Adrenal gland (tissue), 5 donors: Measurements from ENCODE around the gene C20orf202.

Source experiments
- POLR2A ChIP-seq, 2 donors: fragments of 450-650 bp; IDR thresholded peaks; one replicate each; pipeline ENCODE4 v1.6.1; 2017; ENCODE audit warnings: antibody characterized with exemption in 2 of 2, mild to moderate bottlenecking in 2 of 2, moderate library complexity in 1 of 2
- TF ChIP-seq, protein P1 (sequence below), 6 experiments: fragments of 450-650 bp in 4 of 6; fragments of 200-600 bp in 2 of 6; sonication (generic) in 1 of 6; IDR thresholded peaks; 1 replicate in 5 of 6; 2 replicates in 1 of 6; pipeline versions ENCODE4 v1.5.1 to v1.8.0; 2016 to 2021; ENCODE audit warnings: antibody characterized with exemption in 6 of 6, mild to moderate bottlenecking in 2 of 6, moderate library complexity in 1 of 6
- donor health status: DM: no; HTN: no; CAD: no.

DNA sequence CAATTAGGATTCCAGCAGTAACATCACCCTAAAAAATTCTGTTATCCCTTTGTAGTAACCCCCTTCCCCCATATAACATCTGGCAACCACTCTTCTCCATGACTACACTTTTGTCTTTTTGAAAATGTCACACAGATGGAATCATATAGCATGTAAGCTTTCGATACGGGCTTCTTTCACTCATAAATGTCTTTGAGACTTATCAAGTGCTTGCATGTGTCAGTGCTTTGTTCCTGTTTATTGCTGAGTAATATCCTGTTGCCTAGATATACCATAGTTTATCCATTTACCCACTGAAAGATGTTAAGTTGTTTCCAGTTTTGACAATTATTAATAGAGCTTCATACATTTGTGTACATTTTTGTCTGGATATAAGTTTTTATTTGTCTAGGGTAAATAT is 52.4 kb downstream of the C20orf202 start:
- TF ChIP-seq, protein P1, sequence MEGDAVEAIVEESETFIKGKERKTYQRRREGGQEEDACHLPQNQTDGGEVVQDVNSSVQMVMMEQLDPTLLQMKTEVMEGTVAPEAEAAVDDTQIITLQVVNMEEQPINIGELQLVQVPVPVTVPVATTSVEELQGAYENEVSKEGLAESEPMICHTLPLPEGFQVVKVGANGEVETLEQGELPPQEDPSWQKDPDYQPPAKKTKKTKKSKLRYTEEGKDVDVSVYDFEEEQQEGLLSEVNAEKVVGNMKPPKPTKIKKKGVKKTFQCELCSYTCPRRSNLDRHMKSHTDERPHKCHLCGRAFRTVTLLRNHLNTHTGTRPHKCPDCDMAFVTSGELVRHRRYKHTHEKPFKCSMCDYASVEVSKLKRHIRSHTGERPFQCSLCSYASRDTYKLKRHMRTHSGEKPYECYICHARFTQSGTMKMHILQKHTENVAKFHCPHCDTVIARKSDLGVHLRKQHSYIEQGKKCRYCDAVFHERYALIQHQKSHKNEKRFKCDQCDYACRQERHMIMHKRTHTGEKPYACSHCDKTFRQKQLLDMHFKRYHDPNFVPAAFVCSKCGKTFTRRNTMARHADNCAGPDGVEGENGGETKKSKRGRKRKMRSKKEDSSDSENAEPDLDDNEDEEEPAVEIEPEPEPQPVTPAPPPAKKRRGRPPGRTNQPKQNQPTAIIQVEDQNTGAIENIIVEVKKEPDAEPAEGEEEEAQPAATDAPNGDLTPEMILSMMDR (IDR thresholded peaks at IDR 0.05) = no peak
- TF ChIP-seq POLR2A (IDR thresholded peaks at IDR 0.05) = no peak
